GM20000 (cell line): ENCODE results near the gene RORC.

Experiments
- DNase-seq: peaks from one replicate; pipeline ENCODE4 v3.0.0; 2012; ENCODE audit warnings: low spot score
- TF ChIP-seq, protein P1 (sequence below): IDR thresholded peaks from 2 replicates; pipeline ENCODE4 v1.5.1; 2012; ENCODE audit warnings: mild to moderate bottlenecking, control low read depth; ENCODE audit errors: extremely low read depth, missing control alignments

RORC gene

DNA sequence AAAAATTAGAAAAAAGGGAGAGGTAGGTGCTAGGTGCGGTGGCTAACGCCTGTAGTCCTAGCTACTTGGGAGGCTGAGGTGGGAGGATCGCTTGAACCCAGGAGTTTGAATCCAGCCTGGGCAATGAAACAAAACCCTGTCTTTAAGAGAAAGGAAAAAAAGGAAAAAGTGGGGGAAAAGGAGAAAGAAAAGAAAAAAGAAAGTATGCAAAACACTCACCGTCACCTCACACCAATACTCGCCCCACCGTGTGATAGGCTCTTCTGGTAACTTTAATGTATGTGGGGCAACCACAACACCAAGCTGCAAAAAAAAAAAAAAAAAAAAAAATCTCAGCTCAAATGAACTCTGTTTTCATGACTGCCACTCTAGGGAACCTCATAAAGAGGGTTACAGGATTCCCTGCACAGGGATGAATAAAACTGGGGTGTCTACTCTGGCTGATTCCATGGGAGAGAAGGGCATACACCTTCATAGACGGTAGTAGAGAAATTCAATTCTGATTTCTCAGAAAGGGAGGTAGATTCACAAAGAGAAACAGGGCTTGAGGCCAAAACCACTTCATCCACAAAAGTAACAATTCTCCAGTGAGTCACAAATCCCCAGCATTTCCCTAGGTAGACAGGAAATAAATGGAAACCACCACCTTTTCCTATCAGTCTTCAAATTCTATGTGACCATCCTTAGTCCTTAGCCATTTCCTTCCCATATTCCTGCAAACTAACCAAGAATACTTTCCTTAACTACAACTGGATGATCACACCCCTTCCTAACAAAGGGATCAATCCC lies 70.8 kb downstream of the RORC start:
- TF ChIP-seq, protein P1, sequence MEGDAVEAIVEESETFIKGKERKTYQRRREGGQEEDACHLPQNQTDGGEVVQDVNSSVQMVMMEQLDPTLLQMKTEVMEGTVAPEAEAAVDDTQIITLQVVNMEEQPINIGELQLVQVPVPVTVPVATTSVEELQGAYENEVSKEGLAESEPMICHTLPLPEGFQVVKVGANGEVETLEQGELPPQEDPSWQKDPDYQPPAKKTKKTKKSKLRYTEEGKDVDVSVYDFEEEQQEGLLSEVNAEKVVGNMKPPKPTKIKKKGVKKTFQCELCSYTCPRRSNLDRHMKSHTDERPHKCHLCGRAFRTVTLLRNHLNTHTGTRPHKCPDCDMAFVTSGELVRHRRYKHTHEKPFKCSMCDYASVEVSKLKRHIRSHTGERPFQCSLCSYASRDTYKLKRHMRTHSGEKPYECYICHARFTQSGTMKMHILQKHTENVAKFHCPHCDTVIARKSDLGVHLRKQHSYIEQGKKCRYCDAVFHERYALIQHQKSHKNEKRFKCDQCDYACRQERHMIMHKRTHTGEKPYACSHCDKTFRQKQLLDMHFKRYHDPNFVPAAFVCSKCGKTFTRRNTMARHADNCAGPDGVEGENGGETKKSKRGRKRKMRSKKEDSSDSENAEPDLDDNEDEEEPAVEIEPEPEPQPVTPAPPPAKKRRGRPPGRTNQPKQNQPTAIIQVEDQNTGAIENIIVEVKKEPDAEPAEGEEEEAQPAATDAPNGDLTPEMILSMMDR: no peak
- DNase-seq: no peak

DNA sequence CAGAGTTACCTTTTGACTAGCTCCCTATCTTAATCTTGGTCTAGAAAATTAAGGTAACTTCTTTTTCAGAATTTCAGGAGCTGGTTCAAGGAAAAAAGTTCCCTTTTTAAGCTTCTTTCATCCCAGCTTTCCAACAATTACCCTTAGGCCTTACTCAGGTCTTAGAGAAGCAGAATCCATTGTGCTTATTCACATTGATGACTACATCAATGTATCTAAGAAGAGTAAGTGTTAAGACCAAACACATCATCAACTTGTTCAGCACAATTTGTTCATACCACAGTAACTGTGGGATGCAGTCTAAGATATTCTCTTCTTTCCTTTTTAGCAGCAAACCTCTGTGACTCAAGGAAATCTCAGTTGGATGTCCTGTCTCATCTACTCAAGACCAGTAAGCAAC lies 72.4 kb downstream of the RORC start:
- TF ChIP-seq, protein P1: no peak

DNA sequence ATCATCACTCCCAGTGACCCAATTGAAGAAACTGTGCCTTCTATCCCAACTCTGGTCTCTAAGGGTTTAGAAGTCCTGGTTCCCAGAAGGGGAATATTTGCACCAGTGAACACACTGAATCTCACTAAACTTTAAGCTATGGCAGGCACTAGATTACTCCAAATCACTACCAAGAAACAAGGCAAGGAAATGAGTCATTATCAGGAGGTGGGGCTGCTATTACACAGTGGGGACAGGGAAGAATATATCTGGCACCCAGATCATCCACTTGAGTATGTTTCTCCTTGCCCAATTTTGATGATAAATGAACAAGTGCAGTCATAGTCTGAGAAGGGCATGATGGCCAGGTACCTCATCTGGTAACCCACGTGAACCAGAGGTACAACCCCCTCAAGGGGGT lies 75.3 kb downstream of the RORC start:
- TF ChIP-seq, protein P1: no peak
- no peak for DNase-seq

More for the DNA sequence above, 72.4 kb downstream of the RORC start:
- no peak for DNase-seq
